Stomach (tissue), 4 donors: ENCODE data around the gene DEDD.

Experiments used
- EP300 ChIP-seq: sonication (generic); formaldehyde crosslinking; IDR thresholded peaks from one replicate; pipeline ENCODE4 v1.6.1; 2017; ENCODE audit warnings: antibody characterized with exemption
- POLR2A ChIP-seq, 4 donors: fragments of 450-650 bp; IDR thresholded peaks; one replicate each; pipeline ENCODE4 v1.6.1; 2016; ENCODE audit warnings: antibody characterized with exemption in 4 of 4, control low read depth in 2 of 4, mild to moderate bottlenecking in 1 of 4, moderate library complexity in 1 of 4
- POLR2AphosphoS5 ChIP-seq, 3 donors: sonication (generic); formaldehyde crosslinking; IDR thresholded peaks; one replicate each; pipeline ENCODE4 v1.6.1; 2016; ENCODE audit warnings: antibody characterized with exemption in 3 of 3
- TF ChIP-seq, protein P1 (sequence below), 7 experiments: fragments of 450-650 bp in 4 of 7; fragments of 200-600 bp in 3 of 7; sonication (generic) in 3 of 7; IDR thresholded peaks; one replicate each; pipeline ENCODE4 v1.5.1; 2016 to 2019; ENCODE audit warnings: antibody characterized with exemption in 7 of 7, control low read depth in 2 of 7, mild to moderate bottlenecking in 1 of 7

DNA sequence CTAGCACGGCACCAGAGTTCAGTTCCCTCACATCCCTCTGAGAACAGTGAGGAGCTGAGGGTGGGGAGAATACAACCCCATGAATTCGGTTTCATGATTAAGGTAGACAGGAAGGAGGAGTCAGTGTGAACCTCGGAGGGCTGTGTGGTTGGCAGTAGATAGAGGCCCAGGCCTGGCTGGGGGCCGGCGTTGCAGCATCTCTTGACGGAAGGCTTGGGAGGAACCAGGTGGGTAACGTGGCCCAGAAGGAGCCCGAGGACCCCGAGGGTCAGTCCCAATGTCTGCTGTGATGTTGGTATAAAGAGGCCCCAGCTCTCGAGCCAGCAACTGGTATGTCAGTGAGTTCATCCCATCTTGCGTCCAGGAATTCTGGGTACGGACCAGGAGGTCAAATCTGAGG is 39.2 kb upstream of the DEDD start:
- TF ChIP-seq, protein P1, sequence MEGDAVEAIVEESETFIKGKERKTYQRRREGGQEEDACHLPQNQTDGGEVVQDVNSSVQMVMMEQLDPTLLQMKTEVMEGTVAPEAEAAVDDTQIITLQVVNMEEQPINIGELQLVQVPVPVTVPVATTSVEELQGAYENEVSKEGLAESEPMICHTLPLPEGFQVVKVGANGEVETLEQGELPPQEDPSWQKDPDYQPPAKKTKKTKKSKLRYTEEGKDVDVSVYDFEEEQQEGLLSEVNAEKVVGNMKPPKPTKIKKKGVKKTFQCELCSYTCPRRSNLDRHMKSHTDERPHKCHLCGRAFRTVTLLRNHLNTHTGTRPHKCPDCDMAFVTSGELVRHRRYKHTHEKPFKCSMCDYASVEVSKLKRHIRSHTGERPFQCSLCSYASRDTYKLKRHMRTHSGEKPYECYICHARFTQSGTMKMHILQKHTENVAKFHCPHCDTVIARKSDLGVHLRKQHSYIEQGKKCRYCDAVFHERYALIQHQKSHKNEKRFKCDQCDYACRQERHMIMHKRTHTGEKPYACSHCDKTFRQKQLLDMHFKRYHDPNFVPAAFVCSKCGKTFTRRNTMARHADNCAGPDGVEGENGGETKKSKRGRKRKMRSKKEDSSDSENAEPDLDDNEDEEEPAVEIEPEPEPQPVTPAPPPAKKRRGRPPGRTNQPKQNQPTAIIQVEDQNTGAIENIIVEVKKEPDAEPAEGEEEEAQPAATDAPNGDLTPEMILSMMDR (IDR thresholded peaks at IDR 0.05): no peak
- no peak for TF ChIP-seq POLR2A (IDR thresholded peaks at IDR 0.05)
- no peak for TF ChIP-seq EP300
- TF ChIP-seq POLR2AphosphoS5 (IDR thresholded peaks at IDR 0.05): no peak
